Urothelium cell line (cell line): ENCODE measurements around the gene MIEF2.
A peak's percentile ranks its signal among the peaks of the same experiment; 100 is the strongest.
"Not testable (repeated sequence)": the region's sequence is repeated elsewhere in the genome, so short reads cannot be mapped to it uniquely, and the experiment has no call there.

Experiments
- DNase-seq: peaks from one replicate; pipeline ENCODE4 v3.0.0; 2011; ENCODE audit warnings: low spot score, mixed read lengths
- FAIRE-seq: peaks from 2 replicates; lab custom pipeline; 2011; peaks lifted over from hg19 to GRCh38; lab: Jason Lieb, UNC

Gene MIEF2

DNA sequence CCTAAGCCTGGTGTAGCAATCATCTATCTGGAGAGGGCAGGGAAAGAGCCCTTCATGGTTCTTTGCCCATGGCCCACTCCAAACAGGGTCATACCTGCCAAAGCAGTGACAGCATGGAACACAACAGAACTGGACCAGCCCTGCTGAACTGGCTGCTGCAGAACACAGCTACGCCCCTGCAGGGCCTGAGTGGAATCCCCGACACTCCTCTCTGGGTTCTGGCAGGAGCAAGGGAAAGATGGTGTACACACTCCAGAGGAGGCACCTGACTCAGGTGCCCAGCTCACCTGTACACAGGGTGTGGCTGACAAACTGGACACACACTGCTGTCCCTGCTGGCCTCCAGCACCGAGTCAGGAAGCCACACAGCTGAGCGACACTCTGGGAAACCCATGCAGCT, 19.8 kb downstream of the MIEF2 start:
- FAIRE-seq = no peak
- DNase-seq = no peak

- FAIRE-seq = no peak
Observed at GRCh38 chr17:18280766-18281371, 20.4 kb downstream of the MIEF2 start.

GRCh38 chr17:18281788-18282187, 21.3 kb downstream of the MIEF2 start:
- FAIRE-seq (no peak), DNase-seq (no peak)

More at GRCh38 chr17:18280766-18281371, 20.4 kb downstream of the MIEF2 start:
- DNase-seq = no peak

GRCh38 chr17:18285296-18285695, 24.8 kb downstream of the MIEF2 start:
- FAIRE-seq (no peak), DNase-seq (no peak)

- DNase-seq (no peak), FAIRE-seq (no peak)
Observed at GRCh38 chr17:18291718-18292540, 31.5 kb downstream of the MIEF2 start.

GRCh38 chr17:18298061-18298460, 37.6 kb downstream of the MIEF2 start:
- FAIRE-seq, DNase-seq: not testable (repeated sequence)

- FAIRE-seq = no peak
- no peak for DNase-seq
Observed at GRCh38 chr17:18300725-18301480, 40.4 kb downstream of the MIEF2 start.

DNA sequence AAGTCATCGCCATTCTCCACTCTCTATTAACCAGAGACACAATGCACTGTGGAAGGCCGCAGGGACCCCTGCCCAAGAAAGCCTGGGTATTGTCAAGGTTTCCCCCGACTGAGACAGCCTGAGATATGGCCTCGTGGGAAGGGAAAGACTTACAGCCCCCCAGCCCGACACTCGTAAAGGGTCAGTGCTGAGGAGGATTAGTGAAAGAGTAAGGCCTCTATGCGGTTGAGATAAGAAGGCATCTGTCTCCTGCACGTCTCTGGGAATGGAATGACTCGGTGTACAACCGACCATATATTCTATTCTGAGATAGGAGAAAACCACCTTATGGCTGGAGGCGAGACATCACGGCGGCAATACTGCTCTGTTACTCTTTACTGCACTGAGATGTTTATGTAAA, 42.7 kb downstream of the MIEF2 start:
- not testable (repeated sequence) for DNase-seq, FAIRE-seq

DNA sequence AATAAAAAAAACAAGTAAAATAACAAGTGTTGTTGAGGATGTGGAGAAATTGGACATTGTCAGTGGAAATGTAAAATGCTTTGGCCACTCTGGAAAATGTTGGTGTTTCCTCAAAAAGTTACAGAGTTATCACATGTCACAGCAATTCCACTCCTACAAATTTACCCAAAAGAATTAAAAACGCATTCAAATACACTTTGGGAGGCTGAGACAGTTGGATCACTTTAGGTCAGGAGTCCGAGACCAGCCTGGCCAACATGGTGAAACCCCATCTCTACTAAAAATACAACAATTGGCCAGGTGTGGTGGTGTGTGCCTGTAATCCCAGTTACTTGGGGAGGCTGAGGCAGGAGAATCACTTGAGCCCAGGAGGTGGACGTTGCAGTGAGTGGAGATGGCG, 48.7 kb downstream of the MIEF2 start:
- DNase-seq = no peak
- FAIRE-seq = no peak

DNA sequence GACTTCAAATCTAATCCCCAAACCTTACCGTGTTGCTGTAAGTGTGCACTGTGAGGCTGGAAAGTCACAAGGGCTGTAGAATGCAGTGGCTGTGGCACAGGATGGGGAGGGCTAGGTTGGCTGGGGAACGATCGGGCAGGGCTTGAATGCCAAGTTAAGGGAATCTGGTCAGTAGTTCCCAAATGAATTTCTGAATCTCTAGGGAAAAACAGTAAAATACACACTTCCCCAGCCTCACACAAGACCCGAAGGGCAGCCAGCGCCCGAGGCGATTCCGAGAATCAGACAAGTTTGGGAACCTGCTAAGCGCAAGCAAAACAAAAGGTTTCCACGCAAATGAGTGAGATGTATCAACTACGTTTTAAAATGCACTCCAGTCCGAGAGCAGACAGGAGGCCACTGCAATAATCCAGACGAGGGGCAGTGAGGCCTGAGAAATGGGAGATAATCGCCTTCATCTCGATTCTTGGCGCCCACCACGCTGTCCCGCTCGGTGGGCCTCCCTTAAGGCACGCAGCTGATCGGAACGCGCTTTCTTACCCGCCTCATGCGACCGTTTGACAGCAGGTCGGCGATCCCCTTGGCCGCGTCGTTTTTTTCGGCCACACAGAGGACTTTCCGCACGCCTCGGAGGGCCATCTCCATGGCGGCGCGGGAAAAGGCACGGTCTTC, 53.7 kb downstream of the MIEF2 start:
- DNase-seq (no peak), FAIRE-seq (no peak)

GRCh38 chr17:18314731-18315561, 54.5 kb downstream of the MIEF2 start, which contains the start of the genes SMCR8 and TOP3A:
SMCR8 (plus strand) TSS chr17:18315293; CDS start chr17:18315790, 497 bp downstream.
TOP3A (minus strand) TSS chr17:18314994; CDS start chr17:18314778, 216 bp downstream.
- DNase-seq = peak; percentile 97
- FAIRE-seq = peak; percentile 74

- peak; percentile 17 for DNase-seq
- FAIRE-seq = no peak
Observed at GRCh38 chr17:18315562-18315922, 55.1 kb downstream of the MIEF2 start.

GRCh38 chr17:18315961-18316360, 55.5 kb downstream of the MIEF2 start:
- no peak for FAIRE-seq

More at GRCh38 chr17:18315961-18316360, 55.5 kb downstream of the MIEF2 start:
- DNase-seq = no peak
